ENCODE data around the gene ADGRA1. TPM values are rescaled to one million over a fixed set of nuclear protein-coding genes. Genes with fewer than 3 reads are reported as not detected.
"Not testable (repeated sequence)": the region's sequence is repeated elsewhere in the genome, so short reads cannot be mapped to it uniquely, and the experiment has no call there.

Gene ADGRA1, protein sequence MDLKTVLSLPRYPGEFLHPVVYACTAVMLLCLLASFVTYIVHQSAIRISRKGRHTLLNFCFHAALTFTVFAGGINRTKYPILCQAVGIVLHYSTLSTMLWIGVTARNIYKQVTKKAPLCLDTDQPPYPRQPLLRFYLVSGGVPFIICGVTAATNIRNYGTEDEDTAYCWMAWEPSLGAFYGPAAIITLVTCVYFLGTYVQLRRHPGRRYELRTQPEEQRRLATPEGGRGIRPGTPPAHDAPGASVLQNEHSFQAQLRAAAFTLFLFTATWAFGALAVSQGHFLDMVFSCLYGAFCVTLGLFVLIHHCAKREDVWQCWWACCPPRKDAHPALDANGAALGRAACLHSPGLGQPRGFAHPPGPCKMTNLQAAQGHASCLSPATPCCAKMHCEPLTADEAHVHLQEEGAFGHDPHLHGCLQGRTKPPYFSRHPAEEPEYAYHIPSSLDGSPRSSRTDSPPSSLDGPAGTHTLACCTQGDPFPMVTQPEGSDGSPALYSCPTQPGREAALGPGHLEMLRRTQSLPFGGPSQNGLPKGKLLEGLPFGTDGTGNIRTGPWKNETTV
- polyA plus RNA-seq (ENCODE audit: insufficient read length in 12 of 12): 1 to 10 TPM in 11 of 12 donors, not detected in 1; 1.4 to 5.0 (median 2.6) TPM
- long read RNA-seq, donor 1: 0 reads
- long read RNA-seq, donor 2: 0 reads
- long read RNA-seq, donor 3: 0 reads
- long read RNA-seq, donor 4: 0 reads
- long read RNA-seq, donor 5: 0 reads
- long read RNA-seq, donor 6, full-length matches to known transcripts: 1 of 1 reads
- long read RNA-seq, donor 6, partial matches to known transcripts: 0 of 1 reads
- long read RNA-seq, donor 6, other reads (novel, unspliced or antisense): 0 of 1 reads
- long read RNA-seq, donor 7: 0 reads
- long read RNA-seq, donor 8: 0 reads
- long read RNA-seq, donor 9: 0 reads
- long read RNA-seq, donor 10: 0 reads
- long read RNA-seq, donor 11: 0 reads

DNA sequence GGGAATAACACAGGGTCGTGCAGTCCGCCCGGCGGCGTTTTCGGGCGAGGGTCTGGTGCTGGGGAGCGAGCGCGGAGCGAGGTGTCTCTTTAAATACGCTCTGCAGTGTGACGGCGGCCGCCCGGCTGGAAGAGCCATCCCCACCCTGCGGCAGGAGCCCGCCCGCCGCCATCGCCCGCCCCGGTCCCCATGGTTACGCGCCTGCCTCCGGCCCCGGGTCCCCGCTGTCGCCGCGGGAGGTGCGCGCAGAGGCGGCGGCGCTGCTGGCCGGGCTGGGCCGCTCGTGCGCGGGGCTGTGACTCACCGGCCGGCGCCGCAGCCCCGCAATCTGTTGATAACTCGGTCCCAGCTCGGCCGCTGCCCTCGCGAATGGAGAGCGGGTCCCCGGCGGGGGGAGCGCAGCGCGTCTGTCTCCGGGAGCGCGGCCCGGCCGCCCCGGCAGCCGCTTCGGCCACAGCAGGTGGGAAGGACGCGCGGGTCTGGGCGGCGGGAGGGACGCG is at the start of gene ADGRA1:
ADGRA1 (plus strand) TSS at position 246 of the 500 bp plus-strand sequence. CDS start 986 bp downstream, outside the sequence.
- no peak for DNase-seq

DNA sequence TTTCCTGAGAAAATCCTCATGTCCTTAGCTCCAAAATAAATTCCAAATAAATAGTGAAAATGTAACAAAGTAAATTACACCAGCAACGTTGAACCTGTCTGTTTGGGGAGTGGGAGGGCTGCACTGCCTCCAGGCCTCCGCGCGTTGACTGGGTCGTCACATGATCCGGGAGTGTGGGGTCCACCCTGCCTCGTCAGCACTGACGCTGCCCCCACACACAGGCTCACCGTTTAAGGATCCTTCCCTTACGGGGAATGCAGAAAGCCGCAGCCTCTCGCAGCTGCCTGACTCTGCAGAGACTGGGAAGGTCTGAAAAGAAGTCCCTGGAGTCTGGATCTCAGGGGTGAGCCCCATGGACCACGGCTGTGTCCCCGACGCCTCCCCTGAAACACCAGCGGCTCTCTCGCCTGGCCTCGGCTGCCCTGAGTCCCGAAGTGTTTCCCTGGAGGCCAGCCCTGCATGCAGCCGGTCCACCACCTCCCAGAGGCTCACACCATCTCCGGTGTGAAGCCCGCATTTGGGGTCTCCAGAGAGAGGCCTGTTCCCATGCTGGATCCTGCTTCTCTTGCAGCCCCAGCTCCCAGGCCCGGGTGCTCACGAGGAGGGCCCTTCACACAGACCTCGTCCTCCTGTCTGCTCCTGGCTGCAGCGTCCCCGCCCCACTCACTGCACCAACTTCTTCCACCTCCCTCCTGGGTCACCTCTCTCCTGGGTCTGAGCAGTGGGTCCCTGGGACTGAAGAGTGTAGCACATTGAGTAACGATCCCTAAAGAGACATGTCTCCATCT is 49.5 kb upstream of the ADGRA1 start:
- DNase-seq: no peak

DNA sequence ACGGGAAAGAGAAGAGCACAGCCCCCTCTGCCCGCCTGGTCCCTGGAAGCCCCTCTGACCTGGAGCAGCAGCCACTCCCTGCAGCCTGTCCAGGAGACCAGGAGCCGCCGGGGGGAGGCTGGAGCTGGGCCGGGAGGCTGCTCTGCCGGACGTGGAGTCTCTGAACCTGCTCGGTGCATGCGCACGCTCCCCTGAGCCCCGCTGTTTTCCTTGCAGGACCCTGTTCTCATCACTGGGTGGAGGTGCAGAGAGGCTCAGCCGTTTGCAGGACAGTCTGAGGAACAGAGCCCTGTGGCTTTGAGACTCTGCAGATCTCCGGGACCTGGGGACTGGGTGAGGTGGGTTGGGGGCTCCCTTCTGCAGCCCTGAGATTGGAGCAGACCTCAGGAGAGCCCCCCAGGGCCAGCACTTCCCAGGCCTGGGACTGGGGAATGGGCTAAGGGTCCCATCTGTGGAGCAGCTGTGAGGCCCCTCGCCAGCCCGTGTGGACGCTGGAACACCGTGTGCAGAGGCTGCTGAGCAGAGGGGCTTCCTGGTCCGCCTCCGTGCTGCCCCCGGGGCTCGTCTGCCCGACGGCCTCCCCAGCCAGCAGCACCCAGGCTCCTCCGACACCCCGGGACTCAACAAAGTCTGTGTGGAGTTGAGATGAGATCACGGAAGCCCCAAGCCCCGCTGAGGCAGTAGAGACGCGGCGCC is 48.5 kb upstream of the ADGRA1 start:
- no peak for DNase-seq

DNA sequence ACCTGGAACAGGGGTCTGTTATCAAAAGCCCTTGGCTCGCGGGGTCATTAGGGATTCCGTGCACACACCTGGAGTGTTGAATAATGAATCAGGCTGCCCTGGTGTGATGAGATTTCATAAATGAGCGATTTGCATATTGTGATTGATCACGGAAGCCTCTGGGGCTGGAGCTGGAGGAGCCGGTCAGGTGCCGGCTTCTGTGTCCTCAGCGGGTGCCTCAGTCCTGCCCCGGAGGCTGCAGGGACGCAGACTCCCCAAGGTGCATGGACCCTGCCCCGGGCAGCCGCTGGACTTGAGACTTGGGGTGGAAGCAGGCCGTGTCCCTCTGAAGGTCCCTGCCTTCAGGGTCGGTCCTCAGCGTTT is 47.9 kb upstream of the ADGRA1 start:
- DNase-seq: no peak

DNA sequence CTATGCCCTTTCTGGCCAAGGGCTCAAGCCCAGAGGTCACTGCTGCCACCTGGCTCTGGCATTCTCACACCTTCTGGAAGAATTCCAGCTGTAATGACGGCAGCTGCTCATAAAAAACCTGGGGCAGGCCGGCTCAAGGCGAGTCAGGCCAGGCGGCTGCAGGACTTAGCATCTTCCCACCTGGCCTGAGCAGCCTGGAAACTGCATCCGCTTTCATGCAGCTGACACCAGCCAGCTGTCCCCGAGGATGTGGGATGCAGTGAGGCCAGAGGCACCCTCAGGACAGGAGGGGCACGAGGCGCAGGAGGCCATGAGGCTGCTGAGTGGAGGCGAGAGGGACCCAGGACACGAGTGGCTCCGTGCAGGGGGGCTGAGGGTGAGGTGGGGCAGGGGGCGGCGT is 47.5 kb upstream of the ADGRA1 start:
- DNase-seq: no peak

DNA sequence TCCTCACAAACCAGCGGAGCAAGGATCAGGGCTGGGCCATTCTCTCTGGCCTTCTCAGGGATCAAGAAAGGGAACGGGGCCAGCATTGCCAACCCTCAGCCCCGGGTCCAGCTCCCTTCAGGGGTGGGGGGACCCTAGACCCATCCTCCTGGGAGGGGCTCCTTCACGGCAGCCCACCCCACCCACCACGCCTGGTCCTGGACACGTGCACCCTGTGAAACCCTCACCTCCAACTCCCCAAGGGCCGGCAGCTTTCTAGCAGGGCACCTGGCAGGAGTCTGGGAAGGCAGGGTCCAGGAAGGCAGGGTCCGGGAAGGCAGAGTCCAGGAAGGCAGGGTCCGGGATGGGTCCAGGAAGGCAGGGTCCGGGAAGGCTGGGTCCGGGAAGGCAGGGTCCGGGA is 46.6 kb upstream of the ADGRA1 start:
- DNase-seq: no peak

DNA sequence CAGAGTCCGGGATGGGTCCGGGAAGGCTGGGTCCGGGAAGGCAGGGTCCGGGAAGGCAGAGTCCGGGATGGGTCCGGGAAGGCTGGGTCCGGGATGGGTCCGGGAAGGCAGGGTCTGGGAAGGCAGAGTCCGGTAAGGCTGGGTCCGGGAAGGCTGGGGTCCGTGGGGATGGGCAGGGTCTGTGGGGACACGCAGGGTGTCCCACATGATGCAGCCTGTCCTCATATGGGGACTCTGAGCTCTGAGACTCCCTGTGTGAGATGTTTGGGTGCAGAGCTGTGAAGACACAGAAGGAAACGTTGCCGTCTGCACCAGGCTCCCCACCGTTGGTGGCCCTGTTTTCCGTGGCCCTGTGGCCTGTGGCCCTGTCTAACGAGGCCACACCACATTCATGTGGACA is 45.7 kb upstream of the ADGRA1 start:
- no peak for DNase-seq

DNA sequence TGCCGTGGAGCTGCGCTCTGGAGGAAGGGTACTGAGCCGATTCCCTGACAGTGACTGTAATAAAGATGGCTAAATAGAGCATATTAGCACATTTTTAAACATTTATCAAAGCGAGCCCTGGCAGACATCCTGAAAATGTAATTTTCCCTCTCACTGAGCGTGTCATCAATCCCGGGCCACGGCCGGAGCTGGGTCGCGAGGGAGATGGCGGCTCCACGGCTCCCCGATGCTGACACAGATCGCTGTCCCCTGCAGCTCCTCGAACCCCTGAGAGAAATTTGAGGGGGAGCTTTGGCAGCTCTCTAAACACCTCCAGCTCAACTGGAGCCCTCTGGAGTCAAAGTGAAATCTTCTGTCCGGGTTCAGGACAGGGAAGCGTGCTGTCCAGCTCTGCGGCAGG is 44.9 kb upstream of the ADGRA1 start:
- no peak for DNase-seq

DNA sequence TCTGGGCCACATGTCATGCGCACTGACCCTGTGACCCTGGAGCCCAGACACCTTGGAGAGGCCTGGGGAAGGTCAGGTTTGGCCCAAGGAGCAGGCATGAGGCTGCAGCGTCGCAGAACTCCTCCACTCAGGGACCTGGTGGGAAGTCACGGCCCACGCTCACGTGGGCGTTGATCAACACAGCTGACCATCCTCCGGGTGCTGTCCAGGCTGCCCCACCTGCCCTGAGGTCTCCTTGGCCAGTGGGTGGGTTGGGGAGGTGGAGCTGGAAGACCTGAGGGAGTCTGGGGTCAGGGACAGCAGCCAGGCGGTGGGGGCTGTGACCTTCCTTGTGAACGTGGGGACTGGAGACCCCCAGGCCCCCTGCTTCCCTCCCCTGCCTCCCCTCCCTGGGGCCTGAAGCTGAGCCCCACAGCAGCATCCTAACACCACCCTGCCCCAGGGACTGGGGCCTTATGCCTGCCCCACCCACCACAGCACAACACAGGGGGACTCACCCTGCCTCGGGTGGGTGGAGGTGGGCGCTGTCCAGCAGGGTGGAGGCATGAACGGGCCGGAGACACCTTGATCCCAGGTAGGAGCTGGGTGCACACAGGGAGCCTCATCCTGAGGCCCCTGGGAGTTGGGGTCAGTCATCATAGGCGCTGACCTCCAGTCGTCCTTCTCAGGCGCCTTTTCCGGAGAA is 44.0 kb upstream of the ADGRA1 start:
- no peak for DNase-seq

DNA sequence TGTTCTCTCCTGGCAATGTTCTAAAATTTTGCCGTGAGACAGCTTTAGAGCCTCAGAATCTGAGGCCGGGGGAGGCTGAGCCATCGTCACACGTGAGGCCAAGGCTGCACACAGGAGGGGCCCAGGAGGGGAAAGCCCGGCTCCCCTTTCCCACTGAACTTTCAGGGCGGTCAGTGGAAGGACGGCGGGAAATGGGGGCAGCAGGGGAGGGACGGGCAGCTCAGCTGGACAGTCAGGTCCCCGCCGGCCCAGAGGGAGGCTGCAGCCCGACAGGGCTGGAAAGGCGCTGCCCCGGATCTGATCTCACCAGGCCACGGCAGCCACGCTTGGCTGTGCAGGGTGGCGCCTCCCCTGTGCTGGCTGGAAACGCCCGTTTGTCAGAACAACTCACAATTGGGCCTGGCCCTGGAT is 43.3 kb upstream of the ADGRA1 start:
- peak; percentile 69 for DNase-seq

DNA sequence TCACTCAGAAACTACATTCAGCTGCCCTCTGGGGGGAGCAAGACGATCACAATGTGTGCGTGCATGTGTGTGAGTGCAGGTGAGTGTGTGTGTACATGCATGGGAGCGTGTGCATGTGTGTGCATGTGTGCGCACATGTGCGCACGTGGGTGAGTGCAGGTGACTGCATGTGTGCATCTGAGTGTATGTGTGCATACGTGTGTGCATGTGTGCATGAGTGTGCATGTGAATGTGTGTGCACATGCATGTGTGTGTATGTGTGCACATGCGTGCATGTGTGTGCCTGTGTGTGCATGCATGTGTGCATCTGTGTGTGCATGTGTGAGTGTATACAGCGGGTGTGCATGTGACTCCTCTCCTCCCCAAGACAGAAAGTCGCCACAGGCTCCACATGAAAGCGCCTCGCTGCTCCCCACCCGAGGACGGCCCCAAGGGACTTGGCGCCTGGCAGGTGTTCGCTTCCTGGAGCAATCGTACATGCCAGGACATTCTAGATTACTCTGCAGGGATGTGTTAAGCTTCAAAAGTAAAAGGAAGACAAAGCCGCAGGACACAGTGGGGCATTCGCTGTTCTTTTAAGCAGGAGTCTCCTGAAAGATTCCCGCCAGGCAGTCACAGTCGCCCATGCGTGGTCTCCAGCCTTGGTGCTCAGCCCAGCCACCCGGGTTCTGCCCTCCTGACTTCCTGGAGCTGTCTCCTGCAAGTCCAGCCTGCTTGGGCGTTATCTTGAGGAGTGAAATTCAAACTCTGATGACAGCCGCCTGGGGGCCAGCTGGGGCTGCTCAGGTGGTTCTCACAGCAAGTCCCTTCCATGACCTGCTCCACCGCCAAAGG is 42.0 kb upstream of the ADGRA1 start:
- no peak for DNase-seq

DNA sequence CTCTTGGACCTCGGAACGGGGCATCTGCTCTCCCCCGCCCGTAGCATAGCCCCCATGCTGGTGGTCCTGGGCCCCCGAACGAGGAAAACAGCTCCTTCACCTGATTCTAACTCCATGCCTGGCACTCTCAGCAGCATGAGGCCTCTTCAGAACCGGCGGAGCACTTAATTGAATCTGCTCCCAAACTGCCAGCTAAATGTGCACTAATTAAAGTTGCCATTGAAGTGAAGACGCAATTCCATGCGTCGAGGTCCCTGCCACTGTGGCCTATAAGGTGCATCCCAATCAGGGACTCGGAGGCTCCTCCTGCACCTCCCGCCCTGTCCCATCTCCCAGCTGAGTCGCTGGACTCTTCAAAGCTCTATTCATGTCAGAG is 41.3 kb upstream of the ADGRA1 start:
- no peak for DNase-seq

DNA sequence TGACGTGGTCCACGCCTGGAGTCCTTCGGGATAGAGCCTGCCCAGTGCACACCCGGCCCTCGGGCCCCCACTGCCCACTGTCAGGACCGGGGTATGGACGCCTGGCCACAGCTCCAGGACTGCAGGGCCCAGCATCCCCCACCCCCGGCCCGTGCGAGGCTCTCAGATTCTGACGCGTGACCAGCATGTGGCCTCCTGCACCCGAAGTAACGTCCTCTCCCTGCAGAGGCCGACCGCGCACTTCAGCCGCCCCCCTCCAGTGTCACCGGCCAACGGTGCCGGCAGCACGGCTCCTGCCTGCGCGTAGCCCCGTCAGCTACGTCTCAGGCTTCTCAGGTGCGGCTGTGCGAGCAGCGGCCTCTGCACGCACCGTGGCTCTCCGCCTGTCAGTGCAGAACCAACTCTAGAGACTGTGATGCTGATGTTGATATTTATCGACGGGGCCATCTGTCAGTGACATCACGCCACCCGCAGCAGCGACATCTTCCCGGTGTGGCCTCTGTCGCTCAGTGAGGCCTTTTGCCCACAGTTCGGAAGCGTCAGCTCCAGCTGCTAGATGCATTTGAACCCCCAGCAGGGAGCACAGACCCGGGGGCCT is 40.1 kb upstream of the ADGRA1 start:
- no peak for DNase-seq

DNA sequence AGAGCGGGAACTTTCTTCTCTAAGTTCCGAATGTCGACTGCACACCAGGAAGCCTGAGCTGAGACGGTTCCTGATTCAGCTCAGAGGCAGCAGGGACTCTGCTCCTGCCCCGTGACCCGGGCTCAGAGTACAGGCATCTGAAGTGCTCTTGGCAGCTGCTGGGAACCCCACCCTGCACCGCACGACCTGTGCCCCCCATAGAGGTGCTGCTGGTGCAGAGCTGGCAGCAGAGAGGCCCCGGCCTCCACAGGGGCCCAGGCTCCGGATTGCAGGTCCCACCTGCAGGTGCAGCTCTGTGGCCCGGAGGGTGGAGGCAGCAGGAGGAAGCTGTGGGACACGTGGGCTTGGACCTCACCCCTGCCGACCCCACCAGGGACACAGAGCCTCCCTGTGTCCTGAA is 39.5 kb upstream of the ADGRA1 start:
- DNase-seq: no peak

DNA sequence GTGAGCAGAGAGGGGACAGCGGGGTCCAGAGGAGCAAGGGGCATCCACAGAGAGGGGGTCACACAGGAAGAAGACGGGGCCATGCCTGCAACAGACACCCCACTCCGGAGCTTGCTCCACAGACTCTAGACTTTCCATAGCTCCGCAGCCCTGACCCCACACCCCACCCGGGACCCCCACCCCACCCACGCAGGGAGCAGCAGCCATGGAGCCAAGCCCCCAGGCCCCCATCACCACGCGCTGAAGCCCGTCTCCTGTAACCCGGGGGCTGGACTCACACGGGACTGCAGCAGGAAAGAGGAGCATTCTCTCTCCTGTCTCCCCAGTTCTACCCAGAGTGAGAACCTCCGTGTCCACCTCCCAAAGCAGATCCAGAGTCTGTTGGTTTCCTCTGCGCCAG is 38.8 kb upstream of the ADGRA1 start:
- no peak for DNase-seq

DNA sequence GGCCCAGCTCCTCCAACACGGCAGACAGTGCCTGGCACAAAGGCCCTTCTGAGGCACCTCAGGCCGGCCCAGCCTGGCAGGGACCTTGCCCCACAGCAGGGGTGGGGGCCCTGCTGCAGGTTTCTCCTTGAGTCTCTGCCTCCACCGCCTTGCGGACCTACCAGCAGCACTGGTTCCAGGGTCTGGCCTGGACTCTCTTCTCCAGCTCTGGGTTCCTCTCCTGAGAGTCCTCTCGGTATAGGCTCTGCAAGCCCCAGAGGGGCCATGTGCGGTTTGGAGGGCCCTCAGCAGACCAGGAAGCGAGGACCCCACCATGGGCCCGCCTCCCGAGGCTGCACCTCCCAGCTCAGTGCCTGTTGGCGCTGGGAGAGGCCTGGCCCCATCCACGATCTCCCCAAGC is 38.1 kb upstream of the ADGRA1 start:
- DNase-seq: no peak

DNA sequence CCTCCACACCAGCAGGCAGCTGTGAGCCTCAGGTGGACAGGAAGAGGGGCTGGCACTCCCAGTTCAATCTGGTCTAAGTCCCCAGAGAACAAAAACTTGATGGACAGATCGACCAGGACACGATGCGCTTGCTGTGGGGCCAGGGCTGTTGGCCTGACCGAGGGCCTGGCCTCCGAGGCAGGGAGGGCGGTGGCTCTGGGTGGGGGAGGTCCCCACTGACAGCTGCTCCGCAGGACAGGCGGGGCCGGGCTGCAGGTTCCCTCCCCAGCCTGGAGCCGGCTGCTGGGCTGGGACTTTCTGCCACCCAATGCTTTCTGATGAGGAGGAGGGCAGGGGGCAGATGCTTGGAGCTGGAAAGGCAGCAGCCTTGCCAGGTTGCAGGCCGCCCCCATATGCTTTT is 37.4 kb upstream of the ADGRA1 start:
- no peak for DNase-seq

DNA sequence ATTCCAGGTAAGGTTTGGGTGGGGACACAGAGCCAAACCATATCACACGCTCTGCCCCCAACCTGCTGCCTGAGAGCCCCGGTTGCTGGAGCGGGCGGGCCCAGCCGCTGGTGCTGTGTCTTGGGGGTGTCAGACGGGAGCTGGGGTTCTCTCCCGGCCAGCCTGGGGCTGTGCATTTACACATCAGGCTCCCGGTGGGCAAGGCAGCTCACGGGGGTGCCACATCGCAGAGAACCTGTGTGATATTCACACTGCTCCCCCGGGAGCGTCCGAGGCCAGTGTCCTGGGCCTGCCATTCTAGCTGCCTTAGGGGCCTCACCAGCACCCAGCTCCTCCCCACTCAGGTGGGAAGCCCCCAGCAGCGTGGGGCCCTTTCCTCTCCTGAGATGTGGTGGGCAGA is 35.6 kb upstream of the ADGRA1 start:
- DNase-seq: no peak

DNA sequence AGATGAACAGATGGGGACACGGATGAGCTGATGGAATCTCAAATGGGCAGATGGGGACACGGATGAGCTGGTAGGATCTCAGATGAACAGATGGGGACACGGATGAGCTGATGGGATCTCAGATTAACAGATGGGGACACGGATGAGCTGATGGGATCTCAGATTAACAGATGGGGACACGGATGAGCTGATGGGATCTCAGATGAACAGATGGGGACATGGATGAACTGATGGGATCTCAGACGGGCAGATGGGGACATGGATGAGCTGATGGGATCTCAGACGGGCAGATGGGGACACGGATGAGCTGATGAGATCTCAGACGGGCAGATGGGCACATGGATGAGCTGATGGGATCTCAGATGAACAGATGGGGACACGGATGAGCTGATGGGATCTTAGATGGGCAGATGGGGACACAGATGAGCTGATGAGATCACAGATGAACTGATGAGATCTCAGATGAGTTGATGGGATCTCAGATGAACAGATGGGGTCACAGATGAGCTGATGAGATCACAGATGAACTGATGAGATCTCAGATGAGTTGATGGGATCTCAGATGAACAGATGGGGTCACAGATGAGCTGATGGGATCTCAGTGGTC is 34.1 kb upstream of the ADGRA1 start:
- DNase-seq: not testable (repeated sequence)

All from muscle of arm (tissue), 14 donors.